Hepatocyte (in vitro differentiated cells): ENCODE results near the gene ZNF223. TPM values are rescaled to one million over a fixed set of nuclear protein-coding genes. Genes with fewer than 3 reads are reported as not detected.

Experiments
- DNase-seq: peaks from one replicate; pipeline ENCODE4 v3.0.0-alpha.2; 2016; ENCODE audit warnings: low spot score
- H2AFZ ChIP-seq: fragments of 200-600 bp; sonication (generic); 2 replicates; pipeline ENCODE4 v1.6.0; 2016; ENCODE audit warnings: antibody characterized with exemption, mild to moderate bottlenecking
- H3K27ac ChIP-seq: fragments of 200-600 bp; sonication (generic); 2 replicates; pipeline ENCODE4 v1.5.1; 2016; ENCODE audit warnings: mild to moderate bottlenecking
- H3K27me3 ChIP-seq: fragments of 200-600 bp; sonication (generic); 2 replicates; pipeline ENCODE4 v1.6.1; 2016
- H3K36me3 ChIP-seq: fragments of 200-600 bp; sonication (generic); replicated peaks from 2 replicates; pipeline ENCODE4 v1.5.1; 2016; ENCODE audit warnings: low read depth; ENCODE audit not compliant: insufficient read depth
- H3K4me1 ChIP-seq: fragments of 200-600 bp; sonication (generic); 2 replicates; pipeline ENCODE4 v1.5.1; 2016; ENCODE audit warnings: mild to moderate bottlenecking, moderate library complexity; ENCODE audit not compliant: insufficient read depth
- H3K4me2 ChIP-seq: fragments of 200-600 bp; sonication (generic); 2 replicates; pipeline ENCODE4 v1.6.0; 2016
- H3K4me3 ChIP-seq: fragments of 200-600 bp; sonication (generic); 2 replicates; pipeline ENCODE4 v1.5.1; 2016; ENCODE audit warnings: mild to moderate bottlenecking
- H3K79me2 ChIP-seq: fragments of 200-600 bp; sonication (generic); 2 replicates; pipeline ENCODE4 v1.6.0; 2017; ENCODE audit warnings: mild to moderate bottlenecking
- H3K9me2 ChIP-seq: fragments of 200-600 bp; sonication (generic); replicated peaks from 2 replicates; pipeline ENCODE4 v1.6.0; 2017; ENCODE audit warnings: mild to moderate bottlenecking; ENCODE audit not compliant: insufficient read depth
- H3K9me3 ChIP-seq: fragments of 200-600 bp; sonication (generic); 2 replicates; pipeline ENCODE4 v1.5.1; 2016; ENCODE audit warnings: low read depth, mild to moderate bottlenecking
- H4K20me1 ChIP-seq: fragments of 200-600 bp; sonication (generic); 2 replicates; pipeline ENCODE4 v1.6.0; 2016; ENCODE audit warnings: mild to moderate bottlenecking; ENCODE audit not compliant: insufficient read depth, poor library complexity, severe bottlenecking
- CTCF ChIP-seq: fragments of 200-600 bp; sonication (generic); IDR thresholded peaks from 2 replicates; pipeline ENCODE4 v1.5.1; 2016; ENCODE audit warnings: antibody characterized with exemption, mild to moderate bottlenecking; ENCODE audit not compliant: poor library complexity
- EZH2 ChIP-seq: fragments of 200-600 bp; sonication (generic); IDR thresholded peaks from 2 replicates; pipeline ENCODE4 v1.6.1; 2016; ENCODE audit warnings: antibody characterized with exemption, mild to moderate bottlenecking, borderline replicate concordance
- EZH2phosphoT487 ChIP-seq: fragments of 200-600 bp; sonication (generic); IDR thresholded peaks from one replicate; pipeline ENCODE4 v1.6.1; 2018; ENCODE audit warnings: antibody characterized with exemption, mild to moderate bottlenecking, low read depth, moderate library complexity; ENCODE audit not compliant: unreplicated experiment, severe bottlenecking
- WGBS: methylation state at CpG from one replicate; pipeline ENCODE4 v1.1.6; 2016; ENCODE audit warnings: low lambda C conversion rate; ENCODE audit errors: missing lambda C conversion rate; 5-methylcytosine and 5-hydroxymethylcytosine counted together
- polyA plus RNA-seq: library from polyadenylated mRNA; unstranded; fragments of >200 nt; fragmentation: Nextera tagmentation; extraction: Ambion mirVana; gene quantifications from 2 replicates; pipeline ENCODE4 v1.2.1, GENCODE V29; 2016
- total RNA-seq: library from RNA; depleted of rRNA; stranded (reverse); fragments of >200 nt; gene quantifications from 2 replicates; pipeline ENCODE4 v1.2.3, GENCODE V29; 2014

The ZNF223 gene
- total and polyA plus RNA-seq, 2 experiments from 2014 or later: 5.8 to 12.9 TPM

GRCh38 chr19:44109458-44109857 lies 57.6 kb downstream of the ZNF223 start:
- Histone ChIP-seq H3K4me2 (no peak overlapping the region), H3K9me2 (no peaks in the 10 kb centered on the region), H4K20me1 (no peaks in the 10 kb centered on the region), H3K4me1 (peaks cover 2% of the 10 kb centered on the region), H2AFZ (no peak overlapping the region), H3K9me3 (peaks cover 35% of the 10 kb centered on the region), H3K79me2 (peaks cover 8% of the 10 kb centered on the region), H3K27ac (no peak overlapping the region), H3K36me3 (peaks cover 16% of the 10 kb centered on the region), H3K27me3 (no peaks in the 10 kb centered on the region), H3K4me3 (no peak overlapping the region)
- TF ChIP-seq EZH2phosphoT487: no peak
- no peak for TF ChIP-seq EZH2
- TF ChIP-seq CTCF: no peak
- DNase-seq: no peak

- DNase-seq: peak; percentile 85
- H3K36me3 ChIP-seq: peaks cover 5% of the 10 kb centered on the region
- H3K27ac ChIP-seq: peak overlapping the region; percentile 81
- peaks cover 21% of the 10 kb centered on the region for H3K9me3 ChIP-seq
- H3K4me1 ChIP-seq: peaks cover 5% of the 10 kb centered on the region
- 20% methylated on average over 17 of the region's 17 CpGs for WGBS
- peaks cover 18% of the 10 kb centered on the region for H3K79me2 ChIP-seq
- no peaks in the 10 kb centered on the region for H4K20me1 ChIP-seq
- TF ChIP-seq EZH2 (no peak), EZH2phosphoT487 (no peak)
- H3K9me2 ChIP-seq: no peaks in the 10 kb centered on the region
- H2AFZ ChIP-seq: peak overlapping the region; percentile 41
- H3K27me3 ChIP-seq: no peaks in the 10 kb centered on the region
- peak overlapping the region; percentile 78 for H3K4me2 ChIP-seq
- H3K4me3 ChIP-seq: peak overlapping the region; percentile 32
These were observed 60.2 kb downstream of the ZNF223 start for GRCh38 chr19:44111910-44112463.

- Histone ChIP-seq H3K27ac (peak overlapping the region; percentile 71), H3K9me3 (peaks cover 13% of the 10 kb centered on the region), H3K9me2 (no peaks in the 10 kb centered on the region), H3K27me3 (no peaks in the 10 kb centered on the region), H2AFZ (peak overlapping the region; percentile 32), H3K4me2 (peak overlapping the region; percentile 78), H3K36me3 (no peaks in the 10 kb centered on the region), H3K4me3 (peak overlapping the region; percentile 32), H3K79me2 (peaks cover 18% of the 10 kb centered on the region), H3K4me1 (peaks cover 5% of the 10 kb centered on the region), H4K20me1 (no peaks in the 10 kb centered on the region)
- DNase-seq: no peak
- no peak for TF ChIP-seq EZH2
- no peak for TF ChIP-seq EZH2phosphoT487
- no peak for TF ChIP-seq CTCF
- WGBS: 1% methylated on average over 11 of the region's 11 CpGs
These were observed 60.9 kb downstream of the ZNF223 start for GRCh38 chr19:44112802-44113137.

GRCh38 chr19:44113138-44113783 lies 61.4 kb downstream of the ZNF223 start, which contains the start of gene ZNF225:
TSS of gene ZNF225 (plus strand) at chr19:44113399. CDS start at chr19:44115828, 2,429 bp downstream.
- peak within 1 kb of the TSS; percentile 67 for H2AFZ ChIP-seq

More at GRCh38 chr19:44113138-44113783, 61.4 kb downstream of the ZNF223 start, which contains the start of gene ZNF225:
- TF ChIP-seq EZH2: no peak
- no peak for TF ChIP-seq EZH2phosphoT487
- TF ChIP-seq CTCF: no peak
- Histone ChIP-seq H3K4me3 (peak within 1 kb of the TSS; percentile 53), H3K36me3 (no peaks in the 10 kb centered on the region), H3K9me3 (peaks cover 9% of the 10 kb centered on the region), H4K20me1 (no peaks in the 10 kb centered on the region), H3K27me3 (no peaks in the 10 kb centered on the region), H3K79me2 (peaks cover 18% of the 10 kb centered on the region), H3K4me1 (peaks cover 5% of the 10 kb centered on the region), H3K27ac (peak within 1 kb of the TSS; percentile 71), H3K9me2 (no peaks in the 10 kb centered on the region), H3K4me2 (peak within 1 kb of the TSS; percentile 87)
- 2% methylated on average over 44 of the region's 44 CpGs for WGBS
- DNase-seq: peak; percentile 97
